GM12865 (cell line): ENCODE measurements around the gene CCNT2.
A peak's percentile ranks its signal among the peaks of the same experiment; 100 is the strongest.

Experiments
- DNase-seq: peaks from one replicate; pipeline ENCODE4 v3.0.0; 2010; ENCODE audit warnings: low read depth
- H3K4me3 ChIP-seq: 2 replicates; pipeline ENCODE4 v1.5.1; 2011; ENCODE audit warnings: mild to moderate bottlenecking, low read depth, low read length, control low read depth
- TF ChIP-seq, protein P1 (sequence below): IDR thresholded peaks from 2 replicates; pipeline ENCODE4 v1.5.1; 2011; ENCODE audit warnings: low read length, control low read depth, low read depth, inconsistent platforms; ENCODE audit not compliant: insufficient read depth; ENCODE audit errors: missing control alignments

Gene CCNT2

DNA sequence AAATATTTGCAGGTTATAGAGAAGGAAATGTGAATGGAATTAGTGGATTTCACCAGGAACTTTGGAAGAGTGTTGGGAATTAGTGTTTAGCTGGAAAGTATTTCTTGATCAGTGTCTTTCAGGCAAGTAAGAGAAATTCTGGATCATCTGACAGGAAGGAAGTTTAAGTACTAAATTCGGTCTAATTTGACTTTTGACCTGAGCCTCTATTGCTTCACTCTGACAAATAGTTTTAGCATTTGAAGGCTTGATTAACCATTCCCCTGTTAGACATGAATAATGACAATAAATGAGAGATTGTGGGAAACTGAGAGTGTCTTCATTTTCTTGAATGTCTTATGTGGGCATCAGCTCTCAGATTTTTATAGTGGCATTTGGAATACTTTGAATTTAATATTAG is 16.0 kb downstream of the CCNT2 start:
- TF ChIP-seq, protein P1, sequence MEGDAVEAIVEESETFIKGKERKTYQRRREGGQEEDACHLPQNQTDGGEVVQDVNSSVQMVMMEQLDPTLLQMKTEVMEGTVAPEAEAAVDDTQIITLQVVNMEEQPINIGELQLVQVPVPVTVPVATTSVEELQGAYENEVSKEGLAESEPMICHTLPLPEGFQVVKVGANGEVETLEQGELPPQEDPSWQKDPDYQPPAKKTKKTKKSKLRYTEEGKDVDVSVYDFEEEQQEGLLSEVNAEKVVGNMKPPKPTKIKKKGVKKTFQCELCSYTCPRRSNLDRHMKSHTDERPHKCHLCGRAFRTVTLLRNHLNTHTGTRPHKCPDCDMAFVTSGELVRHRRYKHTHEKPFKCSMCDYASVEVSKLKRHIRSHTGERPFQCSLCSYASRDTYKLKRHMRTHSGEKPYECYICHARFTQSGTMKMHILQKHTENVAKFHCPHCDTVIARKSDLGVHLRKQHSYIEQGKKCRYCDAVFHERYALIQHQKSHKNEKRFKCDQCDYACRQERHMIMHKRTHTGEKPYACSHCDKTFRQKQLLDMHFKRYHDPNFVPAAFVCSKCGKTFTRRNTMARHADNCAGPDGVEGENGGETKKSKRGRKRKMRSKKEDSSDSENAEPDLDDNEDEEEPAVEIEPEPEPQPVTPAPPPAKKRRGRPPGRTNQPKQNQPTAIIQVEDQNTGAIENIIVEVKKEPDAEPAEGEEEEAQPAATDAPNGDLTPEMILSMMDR: no peak
- H3K4me3 ChIP-seq: no peak overlapping the region
- DNase-seq: no peak

DNA sequence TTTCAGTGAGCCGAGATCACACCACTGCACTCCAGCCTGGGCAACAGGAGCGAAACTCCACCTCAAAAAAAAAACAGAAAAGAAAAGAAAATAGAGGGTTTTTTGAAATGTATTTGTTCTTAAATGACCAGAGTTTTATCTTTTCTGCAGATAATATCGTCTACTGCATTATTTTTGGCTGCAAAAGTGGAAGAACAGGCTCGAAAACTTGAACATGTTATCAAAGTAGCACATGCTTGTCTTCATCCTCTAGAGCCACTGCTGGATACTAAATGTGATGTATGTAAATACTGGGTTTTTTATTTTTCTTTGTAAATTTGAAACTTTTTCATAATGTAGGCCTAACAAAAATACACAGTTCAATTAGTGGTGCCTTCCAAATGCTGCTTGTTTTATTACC is 18.1 kb downstream of the CCNT2 start:
- no peak overlapping the region for H3K4me3 ChIP-seq
- DNase-seq: no peak
- TF ChIP-seq, protein P1: no peak

GRCh38 chr2:134943540-134943939 is 24.9 kb downstream of the CCNT2 start:
- TF ChIP-seq, protein P1: no peak
- H3K4me3 ChIP-seq: 0 out of 2 replicates have a peak overlapping the region, but pooled peaks have one; percentile 2
- DNase-seq: peak; percentile 23

DNA sequence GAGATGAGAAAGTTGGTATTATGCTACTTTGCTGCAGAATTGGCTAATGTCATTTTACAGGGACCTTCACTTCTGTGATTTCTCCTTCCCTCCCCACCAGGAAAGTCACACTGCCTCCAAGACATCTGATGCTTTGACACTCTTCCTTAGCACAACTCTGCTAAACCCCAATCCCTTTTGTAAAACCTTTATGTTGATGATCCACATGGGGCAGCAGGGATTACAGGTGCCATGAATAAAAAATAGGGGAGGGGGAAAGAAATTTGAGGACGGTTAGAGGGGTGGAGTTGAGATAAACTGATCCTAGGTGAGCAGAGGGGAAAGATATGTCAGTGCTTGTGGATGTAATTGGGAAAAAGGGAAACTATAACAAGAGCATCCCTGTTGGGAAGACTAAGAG is 26.4 kb downstream of the CCNT2 start:
- no peak for DNase-seq
- TF ChIP-seq, protein P1: no peak
- H3K4me3 ChIP-seq: no peak overlapping the region

GRCh38 chr2:134946073-134946472 is 27.5 kb downstream of the CCNT2 start:
- TF ChIP-seq, protein P1: no peak

DNA sequence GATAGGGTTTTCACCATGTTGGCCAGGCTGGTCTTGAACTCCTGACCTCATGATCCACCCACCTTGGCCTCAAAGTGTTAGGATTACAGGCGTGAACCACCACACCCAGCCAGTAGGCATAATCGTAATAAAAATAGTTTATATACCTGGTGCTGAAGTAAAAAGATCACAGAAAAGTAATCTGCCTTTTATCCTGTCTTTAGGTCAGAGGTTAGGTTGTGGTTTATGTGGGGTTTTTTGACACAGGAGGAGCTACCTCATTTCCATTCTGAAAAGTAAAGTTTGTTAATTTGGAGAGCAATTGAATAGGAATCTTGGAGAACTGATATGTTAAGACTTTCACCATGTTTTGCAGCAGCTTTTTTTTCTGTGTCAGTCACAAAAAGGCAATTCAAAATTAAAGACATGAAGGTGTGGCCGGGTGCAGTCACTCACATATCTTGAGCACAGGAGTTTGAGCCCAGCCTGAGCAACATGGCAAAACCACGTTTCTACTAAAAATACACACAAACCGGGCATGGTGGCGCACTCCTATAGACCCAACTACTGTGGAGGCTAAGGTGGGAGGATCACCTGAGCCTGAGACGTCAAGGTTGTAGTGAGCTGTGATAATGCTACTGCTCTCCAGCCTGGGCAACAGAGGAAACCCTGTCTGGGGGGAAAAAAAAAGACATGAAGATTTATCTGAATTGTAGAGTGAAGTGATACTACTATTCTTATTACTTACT is 31.5 kb downstream of the CCNT2 start:
- no peak for DNase-seq
- TF ChIP-seq, protein P1: no peak

More at GRCh38 chr2:134946073-134946472, 27.5 kb downstream of the CCNT2 start:
- no peak for DNase-seq
- no peak overlapping the region for H3K4me3 ChIP-seq

GRCh38 chr2:134950886-134951285 is 32.3 kb downstream of the CCNT2 start:
- no peak overlapping the region for H3K4me3 ChIP-seq
- TF ChIP-seq, protein P1: no peak
- no peak for DNase-seq

More for the DNA sequence above, 31.5 kb downstream of the CCNT2 start:
- no peak overlapping the region for H3K4me3 ChIP-seq
